ENCODE results near the gene GARIN5A.

GARIN5A gene

GRCh38 chr19:50433201-50434180 is 43.2 kb downstream of the GARIN5A start:
- DNase-seq (ENCODE audit: low read depth in 2 of 2) = no peak

- no peak for DNase-seq (ENCODE audit: low read depth in 2 of 2)
These were observed 44.2 kb downstream of the GARIN5A start, which contains the start of gene MYBPC2 for GRCh38 chr19:50432221-50433028. TSS of gene MYBPC2 (plus strand) at chr19:50432892. CDS start at chr19:50432954, 62 bp downstream.

GRCh38 chr19:50431343-50432220 is 45.1 kb downstream of the GARIN5A start:
- peak; percentile 68 to 79 for DNase-seq (ENCODE audit: low read depth in 2 of 2)

- no peak for DNase-seq (ENCODE audit: low read depth in 2 of 2)
These were observed 45.7 kb downstream of the GARIN5A start for GRCh38 chr19:50430888-50431342.

- DNase-seq (ENCODE audit: low read depth in 2 of 2) = no peak
These were observed 47.7 kb downstream of the GARIN5A start for GRCh38 chr19:50428772-50429463.

GRCh38 chr19:50427997-50428425 is 48.6 kb downstream of the GARIN5A start:
- DNase-seq (ENCODE audit: low read depth in 2 of 2) = no peak

GRCh38 chr19:50427318-50427925 is 49.2 kb downstream of the GARIN5A start:
- DNase-seq (ENCODE audit: low read depth in 2 of 2) = no peak

GRCh38 chr19:50425581-50425980 is 51.1 kb downstream of the GARIN5A start:
- no peak for DNase-seq (ENCODE audit: low read depth in 2 of 2)

- DNase-seq (ENCODE audit: low read depth in 2 of 2) = no peak
These were observed 53.2 kb downstream of the GARIN5A start for GRCh38 chr19:50423279-50424113.

GRCh38 chr19:50422397-50423278 is 54.0 kb downstream of the GARIN5A start:
- no peak for DNase-seq (ENCODE audit: low read depth in 2 of 2)

GRCh38 chr19:50420808-50421207 is 55.8 kb downstream of the GARIN5A start:
- no peak for DNase-seq (ENCODE audit: low read depth in 2 of 2)

- DNase-seq (ENCODE audit: low read depth in 2 of 2) = no peak
These were observed 56.5 kb downstream of the GARIN5A start for GRCh38 chr19:50420127-50420526.

- no peak for DNase-seq (ENCODE audit: low read depth in 2 of 2)
These were observed 57.0 kb downstream of the GARIN5A start for GRCh38 chr19:50419580-50420035.

GRCh38 chr19:50419022-50419579 is 57.5 kb downstream of the GARIN5A start:
- no peak for DNase-seq (ENCODE audit: low read depth in 2 of 2)

GRCh38 chr19:50418176-50419021 is 58.2 kb downstream of the GARIN5A start, which contains the start of gene SPIB:
TSS of gene SPIB (plus strand) at chr19:50418938. CDS start at chr19:50418963, 25 bp downstream.
- no peak for DNase-seq (ENCODE audit: low read depth in 2 of 2)
